Mesenteric fat pad (tissue), 1 donor: ENCODE data around the gene FERMT1. TPM values are rescaled to one million over a fixed set of nuclear protein-coding genes. Genes with fewer than 3 reads are reported as not detected.
"Not testable (repeated sequence)": the region's sequence is repeated elsewhere in the genome, so short reads cannot be mapped to it uniquely, and the experiment has no call there.

Experiments
- DNase-seq: peaks from one replicate; pipeline ENCODE4 v3.0.0-alpha.2; 2020; ENCODE audit warnings: low spot score
- total RNA-seq: library from RNA; stranded (reverse); fragmentation: NEBNext Ultra II Directional; extraction: Animal tissue kit (Norgen Biotek cat#: 25700); gene quantifications from one replicate; pipeline ENCODE4 v1.2.1, GENCODE V29; 2021
- donor health status: DM: yes; HTN: yes; CAD: no.

Gene FERMT1
- total RNA-seq, 1 donor from 2014 or later = 1.2 TPM

DNA sequence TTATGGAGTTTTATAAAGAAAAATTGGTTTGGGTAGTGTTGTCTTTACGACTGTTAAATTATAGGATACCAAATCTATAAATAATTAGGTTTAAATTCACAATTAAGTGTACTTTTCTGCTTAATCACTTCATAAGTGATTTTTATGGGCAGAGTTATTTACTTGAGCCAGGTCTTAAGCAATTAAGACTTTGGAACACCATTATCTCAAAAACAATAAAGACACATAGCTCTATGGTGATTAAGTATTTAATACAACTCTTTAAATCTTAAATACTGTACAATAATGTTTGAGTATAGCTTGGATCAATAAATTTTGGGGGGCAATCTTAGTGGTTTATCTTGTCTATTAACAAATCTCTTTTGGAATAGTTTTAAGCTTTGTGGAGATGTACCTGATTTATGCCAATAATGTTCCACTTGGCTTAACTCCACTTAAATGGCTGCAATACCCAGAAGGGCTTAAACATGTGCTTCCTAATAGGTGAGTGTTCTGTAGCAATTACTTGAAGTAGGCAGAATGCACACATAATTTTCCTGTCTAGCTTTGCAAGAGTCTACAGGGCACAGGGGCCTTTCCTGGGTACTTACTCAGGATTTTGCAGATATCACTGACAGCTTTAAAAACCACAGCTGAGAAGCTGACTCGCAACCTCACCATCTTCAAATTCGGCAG is 7.5 kb downstream of the FERMT1 start:
- no peak for DNase-seq

DNA sequence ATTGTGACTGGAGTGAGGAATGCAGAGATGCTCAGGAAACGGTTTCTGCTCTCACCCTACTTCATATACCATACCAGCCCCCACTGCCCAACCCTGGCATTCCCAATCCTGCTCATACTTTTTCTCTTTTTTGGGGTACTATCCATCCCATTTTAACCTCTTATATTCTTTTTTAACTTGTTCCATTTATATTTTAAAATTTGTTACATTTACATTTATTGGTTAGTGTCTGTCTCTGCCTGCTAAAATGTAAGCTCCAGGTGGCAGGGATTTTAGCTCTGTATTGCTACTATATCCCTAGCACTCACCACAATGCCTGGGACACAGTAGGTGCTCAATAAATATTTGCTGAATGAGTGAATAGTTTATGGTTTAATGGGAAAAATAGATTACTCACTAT is 8.1 kb downstream of the FERMT1 start:
- no peak for DNase-seq

DNA sequence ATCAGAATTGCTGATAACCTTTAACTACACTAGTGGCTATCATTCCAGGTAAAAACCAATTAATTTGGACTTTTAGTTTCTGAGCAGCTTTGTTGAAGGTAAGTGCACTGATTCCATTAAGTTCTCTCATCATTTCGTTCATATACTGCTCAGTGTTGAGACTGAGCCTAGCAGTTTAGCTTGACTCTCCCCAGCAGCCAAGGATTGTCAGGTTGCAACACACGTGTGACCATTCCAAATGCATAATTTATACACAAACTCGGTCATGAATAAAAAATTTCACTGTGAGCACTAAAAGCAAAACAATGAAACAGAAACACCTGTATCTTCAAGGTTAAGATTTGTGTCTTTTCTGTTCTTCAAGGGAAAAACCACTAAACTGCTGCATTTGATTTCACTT is 8.9 kb downstream of the FERMT1 start:
- no peak for DNase-seq

DNA sequence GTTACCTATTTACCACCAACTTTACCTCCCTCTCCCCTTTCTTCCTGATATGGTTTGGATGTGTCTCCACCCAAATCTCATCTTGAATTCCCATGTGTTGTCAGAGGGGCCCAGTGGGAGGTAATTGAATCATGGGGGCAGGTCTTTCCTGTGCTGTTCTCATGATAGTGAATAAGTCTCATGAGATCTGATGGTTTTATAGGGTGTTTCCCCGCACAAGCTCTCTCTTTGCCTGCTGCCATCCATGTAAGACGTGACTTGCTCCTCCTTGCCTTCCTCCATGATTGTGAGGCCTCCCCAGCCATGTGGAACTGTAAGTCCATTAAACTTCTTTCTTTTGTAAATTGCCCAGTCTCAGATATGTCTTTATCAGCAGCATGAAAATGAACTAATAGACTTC is 9.9 kb downstream of the FERMT1 start:
- not testable (repeated sequence) for DNase-seq

DNA sequence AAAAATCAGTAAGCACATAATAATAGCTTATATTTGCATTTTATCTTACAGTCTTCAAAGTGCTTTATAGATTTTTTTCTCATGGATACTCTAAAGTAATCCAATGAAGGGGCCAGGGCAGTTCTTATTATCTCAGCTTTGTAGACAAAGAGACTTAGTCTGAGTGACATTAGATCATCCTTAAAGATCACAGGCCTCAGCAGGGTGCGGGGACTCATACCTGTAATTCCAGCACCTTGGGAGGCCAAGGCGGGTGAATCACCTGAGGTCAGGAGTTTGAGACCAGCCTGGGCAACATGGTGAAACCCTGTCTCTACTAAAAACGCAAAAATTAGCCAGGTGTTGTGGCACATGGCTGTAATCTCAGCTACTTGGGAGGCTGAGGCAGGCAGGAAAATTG is 14.5 kb downstream of the FERMT1 start:
- DNase-seq = no peak

DNA sequence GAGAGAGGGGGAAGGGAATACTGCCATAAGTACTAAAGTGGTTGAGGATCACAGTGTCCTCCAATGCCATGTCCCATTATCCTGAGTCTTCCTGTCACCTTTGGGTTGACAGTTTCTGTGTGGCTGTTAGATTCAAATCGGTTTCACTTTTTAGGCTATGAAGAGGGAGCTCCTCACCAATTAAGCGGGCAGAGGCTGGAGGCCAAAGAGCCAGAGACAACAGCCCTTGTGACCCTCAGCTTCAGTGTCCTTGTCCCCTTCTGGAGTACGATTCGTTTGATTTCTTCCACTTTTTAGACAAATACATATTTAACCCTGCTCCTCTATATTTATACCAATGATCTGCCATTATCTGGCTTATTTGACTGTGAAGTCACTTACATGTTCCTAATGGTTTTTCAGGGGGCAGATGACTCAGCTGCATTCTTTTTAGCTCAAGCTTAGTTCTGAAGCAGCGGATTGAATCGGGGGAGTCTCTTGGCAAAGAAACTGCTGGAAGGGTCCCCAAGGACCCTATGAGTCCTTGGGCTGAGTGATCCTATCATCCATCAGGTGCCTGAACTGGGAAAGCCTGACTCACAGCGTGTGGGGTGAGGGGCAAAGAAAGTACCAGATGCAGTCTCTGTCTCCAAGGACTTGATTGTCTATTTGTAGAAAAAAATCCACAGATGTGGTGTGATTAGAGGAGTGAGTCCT is 18.2 kb downstream of the FERMT1 start:
- no peak for DNase-seq

DNA sequence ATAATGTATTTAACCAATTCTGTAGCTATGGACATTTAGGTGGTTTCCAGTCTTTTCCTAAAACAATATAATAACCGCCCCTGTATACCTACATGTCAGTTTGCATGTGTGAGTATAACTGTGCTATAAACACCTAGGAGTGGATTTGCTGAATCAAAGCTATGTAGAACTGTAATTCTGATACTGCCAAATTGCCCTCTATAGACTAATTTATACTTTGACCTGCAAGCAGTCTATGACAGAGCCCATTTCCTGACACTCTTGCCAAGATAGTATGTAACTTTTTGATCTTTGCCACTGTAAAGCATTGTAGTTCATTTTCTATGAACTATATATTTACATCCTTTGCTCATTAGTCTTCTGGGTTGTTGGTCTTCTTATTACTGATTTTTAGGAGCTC is 19.5 kb downstream of the FERMT1 start:
- DNase-seq = no peak

DNA sequence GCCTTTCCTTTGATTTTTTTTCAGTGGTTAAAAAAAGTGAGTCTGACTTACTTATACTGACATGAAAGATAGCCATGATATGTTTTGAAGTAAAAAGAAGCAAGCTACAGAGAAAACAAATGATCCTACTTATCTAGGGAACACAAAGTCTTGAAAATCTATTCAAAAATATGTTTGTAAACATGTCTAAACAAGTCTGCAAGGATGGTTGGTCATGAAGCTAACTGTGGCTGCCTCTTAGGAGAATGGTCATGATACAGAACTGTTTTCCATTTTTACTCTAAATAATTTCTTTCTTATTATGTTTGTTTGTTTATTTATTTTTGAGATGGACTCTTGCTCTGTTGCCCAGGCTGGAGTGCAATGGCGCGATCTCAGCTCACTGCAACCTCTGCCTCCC is 21.5 kb downstream of the FERMT1 start:
- no peak for DNase-seq

DNA sequence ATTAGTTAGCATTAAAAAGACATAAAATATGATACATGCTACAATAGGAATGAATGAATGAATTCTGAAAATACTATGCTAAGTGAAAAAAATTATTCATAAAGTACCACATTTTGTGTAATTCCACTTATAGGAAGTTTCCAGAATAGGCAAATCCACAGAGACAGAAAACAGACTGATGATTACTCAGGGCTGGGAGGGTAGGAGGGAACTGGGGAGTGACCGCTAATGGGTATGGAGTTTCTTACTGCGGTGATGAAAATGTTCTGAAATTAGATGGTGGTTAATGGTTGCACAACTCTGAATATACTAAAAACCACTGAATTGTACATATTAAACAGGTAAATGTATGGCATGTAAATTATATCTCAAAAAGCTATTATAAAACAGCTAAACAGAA is 22.6 kb downstream of the FERMT1 start:
- DNase-seq = no peak

DNA sequence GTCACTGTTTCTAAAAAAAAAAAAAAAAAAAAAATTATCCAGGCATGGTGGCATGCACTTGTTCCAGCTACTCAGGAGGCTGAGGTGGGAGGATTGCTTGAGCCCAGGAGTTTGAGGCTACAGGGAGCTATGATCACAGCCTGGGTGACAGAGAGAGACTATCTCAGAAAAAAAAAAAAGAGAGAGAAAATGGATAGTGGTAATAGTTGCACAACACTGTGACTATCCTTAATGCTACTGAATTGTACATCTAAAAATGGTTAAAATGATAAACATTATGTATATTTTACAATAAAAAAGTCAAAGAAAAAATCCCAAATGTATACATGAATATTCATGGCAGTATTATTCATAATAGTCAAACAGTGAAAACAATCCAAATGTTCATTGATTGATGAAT is 23.0 kb downstream of the FERMT1 start:
- no peak for DNase-seq

DNA sequence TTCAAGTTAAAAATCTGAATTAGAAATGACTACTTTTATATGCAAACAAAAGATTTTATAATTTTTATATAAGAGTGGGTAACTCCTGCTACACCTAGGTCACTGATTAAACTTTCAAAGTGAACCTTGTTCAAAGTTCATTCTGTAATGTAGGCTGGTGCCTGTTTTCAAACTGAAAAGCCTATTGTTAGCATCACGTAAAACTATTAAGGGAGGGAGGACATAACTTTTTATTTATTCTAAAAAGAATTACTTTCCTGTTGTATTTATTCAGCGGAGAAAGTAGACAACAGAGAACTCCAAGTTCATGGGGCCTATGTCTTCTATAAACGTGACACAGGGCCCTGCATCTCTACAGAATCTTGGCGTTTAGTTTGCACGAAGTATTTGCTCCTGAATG is 27.4 kb downstream of the FERMT1 start:
- DNase-seq = no peak

DNA sequence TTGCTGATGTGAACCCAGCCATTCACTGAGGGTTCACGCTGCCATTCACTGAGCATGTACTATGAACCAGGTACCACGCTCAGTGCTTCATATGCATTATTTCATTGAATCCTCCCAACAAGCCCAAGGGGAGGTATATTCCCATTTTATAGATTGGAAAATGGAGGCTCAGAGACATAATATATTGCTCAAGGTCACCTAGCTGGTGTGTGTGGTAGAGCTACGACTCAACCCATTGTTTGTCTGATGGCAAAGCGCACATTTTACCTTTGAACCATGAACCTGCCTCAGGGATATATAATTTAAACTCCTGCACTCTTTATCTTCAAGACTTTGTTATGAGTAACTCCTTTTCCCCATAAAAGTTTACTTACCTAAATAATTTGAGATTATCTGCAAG is 28.3 kb downstream of the FERMT1 start:
- no peak for DNase-seq

DNA sequence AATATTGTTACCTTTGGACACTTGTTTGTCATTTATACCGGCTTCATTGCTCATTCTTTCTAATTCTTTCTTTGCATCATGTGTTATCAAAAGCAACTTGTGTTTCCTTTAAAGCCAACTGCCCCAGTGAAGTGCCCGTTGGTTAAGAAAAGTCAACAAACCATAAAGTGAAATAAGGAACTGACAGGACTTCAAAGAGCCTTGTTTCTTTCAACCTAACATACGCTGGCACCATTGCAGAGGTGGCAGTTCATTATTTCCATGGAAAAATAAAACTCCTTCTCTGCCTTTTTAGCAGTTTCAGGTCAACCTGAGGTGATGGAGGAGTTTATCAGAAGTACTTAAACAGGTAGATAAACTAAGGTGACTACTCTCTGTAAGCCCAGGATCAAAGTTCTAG is 28.8 kb downstream of the FERMT1 start:
- DNase-seq = no peak

DNA sequence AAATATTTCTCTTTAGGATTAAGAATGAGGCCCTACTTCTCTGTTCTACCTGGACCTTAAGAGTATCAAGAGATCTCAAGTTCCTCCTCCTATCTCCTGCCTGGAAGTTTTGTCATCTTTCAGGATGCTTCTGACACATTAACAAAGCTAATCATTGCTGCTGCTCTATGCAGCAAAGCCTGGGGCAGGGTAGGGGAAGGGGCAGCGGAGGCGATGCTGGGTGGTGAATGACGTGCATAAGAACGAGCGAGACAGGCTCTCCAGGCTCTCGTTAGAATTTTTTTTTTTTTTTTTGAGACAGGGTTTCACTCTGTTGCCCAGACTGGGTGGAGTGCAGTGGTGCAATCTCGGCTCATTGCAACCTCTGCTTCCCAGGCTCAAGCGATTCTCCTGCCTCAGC is 31.2 kb downstream of the FERMT1 start:
- no peak for DNase-seq

DNA sequence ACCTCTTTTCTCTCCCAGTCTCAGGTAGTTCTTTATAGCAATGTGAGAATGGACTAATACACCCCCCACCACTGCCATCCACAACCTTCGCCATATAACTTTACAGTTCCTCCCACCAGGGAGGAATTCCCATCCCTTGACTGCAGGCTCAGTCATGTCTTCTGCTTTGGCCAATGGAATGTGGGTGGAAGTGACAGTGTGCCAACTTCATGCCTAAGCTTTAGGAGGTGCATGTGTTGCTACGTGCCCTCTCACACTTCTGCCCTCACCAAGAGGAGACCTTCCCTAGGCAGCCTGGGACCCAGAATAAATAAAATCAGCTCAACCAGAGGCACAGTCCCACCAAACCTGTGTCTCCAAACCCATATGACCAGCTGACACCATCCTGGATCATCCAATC is 36.0 kb downstream of the FERMT1 start:
- DNase-seq = no peak

DNA sequence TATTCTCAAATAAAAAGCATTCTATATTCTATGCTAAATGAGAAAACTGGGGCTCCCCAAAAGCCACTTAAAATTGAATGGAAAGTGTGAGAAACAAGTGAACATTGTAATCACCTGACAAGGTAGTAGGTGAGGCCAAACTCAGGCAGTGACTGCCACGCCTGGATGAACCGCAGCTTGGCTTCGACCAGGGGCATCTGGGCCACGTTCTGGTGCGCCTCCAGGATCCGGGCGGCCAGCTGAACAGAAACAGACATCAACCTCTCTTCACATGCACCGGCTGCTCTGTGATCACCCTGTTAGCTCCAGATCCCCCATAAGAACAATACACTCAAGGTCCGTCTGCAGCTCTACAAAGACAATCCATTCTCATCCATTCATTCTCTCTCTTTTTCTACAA is 38.9 kb downstream of the FERMT1 start:
- DNase-seq = no peak

DNA sequence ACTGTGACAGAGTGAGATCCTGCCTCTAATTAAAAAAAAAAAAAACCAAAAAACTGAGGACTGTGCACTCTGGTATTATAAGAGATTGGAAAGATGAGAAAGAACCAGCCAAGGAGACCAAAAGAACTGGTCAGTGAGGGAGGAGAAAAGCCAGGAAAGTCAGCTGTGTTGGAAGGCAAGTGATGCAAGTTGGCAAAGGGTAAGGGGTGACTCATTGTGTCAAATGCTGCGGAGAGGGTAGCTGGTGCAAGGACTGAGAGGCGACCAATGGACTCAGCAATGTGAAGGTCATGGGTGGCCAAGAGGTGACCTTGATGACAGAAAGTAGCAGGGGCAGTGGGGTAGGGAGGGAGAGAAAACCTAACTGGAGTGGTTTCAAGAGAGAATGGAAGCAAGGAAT is 41.6 kb downstream of the FERMT1 start:
- no peak for DNase-seq

DNA sequence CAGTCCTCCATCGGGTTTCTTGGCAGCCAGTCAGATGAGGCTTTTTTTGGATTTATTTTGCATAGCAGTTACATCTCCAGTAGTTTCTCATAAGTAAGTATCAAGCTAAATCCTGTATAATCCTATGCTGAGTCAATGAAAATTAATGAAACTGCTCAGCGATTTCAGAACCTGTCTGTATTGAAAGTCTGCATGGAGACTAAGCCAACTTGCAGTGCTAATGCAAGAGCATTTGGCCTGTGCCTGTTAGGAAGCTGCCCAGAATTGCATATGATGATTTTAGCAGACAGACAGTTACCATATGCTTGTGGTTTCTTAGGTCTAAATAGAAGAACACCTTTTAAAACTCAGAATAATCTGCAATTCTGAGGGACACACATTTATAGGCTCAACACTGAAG is 43.8 kb downstream of the FERMT1 start:
- DNase-seq = no peak

DNA sequence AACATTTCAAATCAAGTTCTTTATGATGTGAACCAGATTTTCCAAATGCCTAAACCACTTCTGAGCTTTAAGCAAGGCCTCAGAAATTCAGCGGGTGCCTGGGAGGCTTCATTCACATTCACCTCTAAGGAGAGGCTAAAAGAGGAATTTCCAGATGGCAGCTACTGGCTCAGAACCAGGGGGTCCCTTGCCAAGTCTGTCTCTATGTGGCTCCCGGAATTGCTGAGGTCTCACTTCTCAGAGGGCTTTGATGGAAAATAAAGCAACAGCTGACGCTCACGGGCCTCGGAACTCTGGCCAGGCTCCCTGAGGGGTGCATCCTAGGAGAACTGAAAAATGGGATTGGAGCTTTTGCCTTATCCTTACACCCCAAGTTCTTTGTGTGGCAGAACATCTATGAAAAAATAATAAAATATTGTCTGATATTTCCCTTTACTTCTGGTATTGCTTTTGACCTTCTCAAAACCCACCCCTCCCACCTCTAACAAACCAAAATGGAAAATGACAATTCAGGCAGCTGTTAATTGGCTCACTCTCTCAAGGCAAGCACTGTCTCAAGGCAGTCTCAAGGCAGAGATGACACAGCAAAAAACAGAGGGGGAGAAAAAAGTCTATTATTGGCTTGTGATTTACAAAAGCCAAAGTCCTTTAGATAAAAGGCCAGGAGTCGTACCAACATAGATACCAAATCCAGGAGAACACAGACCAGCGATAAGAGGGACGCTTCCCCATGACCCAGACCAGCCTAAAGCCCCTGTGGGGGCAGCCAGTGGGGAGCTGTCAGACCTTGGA is 47.2 kb downstream of the FERMT1 start:
- DNase-seq = no peak

DNA sequence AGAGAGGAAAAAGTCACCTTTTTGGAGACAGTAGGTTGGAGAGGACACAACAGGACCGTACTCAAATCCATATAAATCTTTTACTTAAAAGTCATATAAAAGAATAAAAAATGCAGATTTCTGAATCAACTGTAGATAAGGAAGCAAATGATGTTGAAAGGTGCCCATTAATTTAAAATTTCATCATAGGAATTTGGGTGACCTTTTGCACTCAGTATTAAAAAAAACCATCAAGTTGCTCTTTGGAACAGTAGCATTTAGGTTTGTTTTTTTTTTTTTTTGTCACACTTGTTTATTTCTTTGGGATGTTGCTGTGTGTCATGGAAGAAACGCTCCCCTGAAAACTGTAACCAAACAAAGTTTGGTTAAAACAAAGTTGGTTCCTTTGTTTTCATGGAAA is 48.0 kb downstream of the FERMT1 start:
- DNase-seq = no peak

DNA sequence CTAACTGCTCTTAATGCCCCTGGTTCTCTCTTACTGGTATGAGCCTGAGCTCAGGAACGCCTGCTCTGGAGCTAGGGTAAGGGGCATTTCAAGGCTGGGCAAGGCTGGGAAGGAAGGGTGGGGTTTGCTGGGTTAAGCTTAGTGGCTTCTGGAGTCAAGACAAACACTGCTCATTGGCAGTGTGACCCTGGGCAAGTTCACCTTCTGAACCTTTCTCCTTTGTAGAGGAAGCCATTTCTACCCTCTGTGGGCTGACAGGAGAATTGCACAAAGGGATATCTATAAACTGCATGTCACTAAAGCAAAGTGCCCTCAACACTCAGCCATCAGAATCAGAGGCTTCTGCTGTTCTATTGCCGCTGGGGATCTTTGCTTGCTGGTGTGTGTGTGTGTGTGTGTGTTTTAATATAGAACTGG is 48.7 kb downstream of the FERMT1 start:
- DNase-seq = no peak
